Body of pancreas (tissue), 4 donors: Measurements from ENCODE around the gene PPP2R5B.

Experiments used
- POLR2A ChIP-seq, 3 donors: fragments of 450-650 bp; IDR thresholded peaks; one replicate each; pipeline ENCODE4 v1.6.1; 2016; ENCODE audit warnings: antibody characterized with exemption in 3 of 3, mild to moderate bottlenecking in 2 of 3
- TF ChIP-seq, protein P1 (sequence below), 7 experiments: fragments of 450-650 bp in 4 of 7; fragments of 200-600 bp in 3 of 7; sonication (generic) in 3 of 7; IDR thresholded peaks; one replicate each; pipeline ENCODE4 v1.5.1; 2016 to 2019; ENCODE audit warnings: antibody characterized with exemption in 7 of 7

GRCh38 chr11:64898076-64898445 is 26.4 kb upstream of the PPP2R5B start:
- TF ChIP-seq, protein P1, sequence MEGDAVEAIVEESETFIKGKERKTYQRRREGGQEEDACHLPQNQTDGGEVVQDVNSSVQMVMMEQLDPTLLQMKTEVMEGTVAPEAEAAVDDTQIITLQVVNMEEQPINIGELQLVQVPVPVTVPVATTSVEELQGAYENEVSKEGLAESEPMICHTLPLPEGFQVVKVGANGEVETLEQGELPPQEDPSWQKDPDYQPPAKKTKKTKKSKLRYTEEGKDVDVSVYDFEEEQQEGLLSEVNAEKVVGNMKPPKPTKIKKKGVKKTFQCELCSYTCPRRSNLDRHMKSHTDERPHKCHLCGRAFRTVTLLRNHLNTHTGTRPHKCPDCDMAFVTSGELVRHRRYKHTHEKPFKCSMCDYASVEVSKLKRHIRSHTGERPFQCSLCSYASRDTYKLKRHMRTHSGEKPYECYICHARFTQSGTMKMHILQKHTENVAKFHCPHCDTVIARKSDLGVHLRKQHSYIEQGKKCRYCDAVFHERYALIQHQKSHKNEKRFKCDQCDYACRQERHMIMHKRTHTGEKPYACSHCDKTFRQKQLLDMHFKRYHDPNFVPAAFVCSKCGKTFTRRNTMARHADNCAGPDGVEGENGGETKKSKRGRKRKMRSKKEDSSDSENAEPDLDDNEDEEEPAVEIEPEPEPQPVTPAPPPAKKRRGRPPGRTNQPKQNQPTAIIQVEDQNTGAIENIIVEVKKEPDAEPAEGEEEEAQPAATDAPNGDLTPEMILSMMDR (IDR thresholded peaks at IDR 0.05) = no peak
- TF ChIP-seq POLR2A (IDR thresholded peaks at IDR 0.05) = no peak
